Gastrocnemius medialis (tissue), 4 donors: ENCODE data around the gene TTN.
A peak's percentile ranks its signal among the peaks of the same experiment; 100 is the strongest.

ENCODE experiments used
- CTCF ChIP-seq, 5 experiments: fragments of 450-650 bp in 3 of 5; fragments of 200-600 bp in 2 of 5; sonication (generic) in 2 of 5; IDR thresholded peaks in 4 of 5; conservative IDR thresholded peaks in 1 of 5; 1 replicate in 4 of 5; 2 replicates in 1 of 5; pipeline ENCODE4 v1.5.1; 2016 to 2019; ENCODE audit warnings: antibody characterized with exemption in 5 of 5, mild to moderate bottlenecking in 3 of 5, moderate library complexity in 3 of 5
- POLR2A ChIP-seq, 2 donors: fragments of 450-650 bp; IDR thresholded peaks; one replicate each; pipeline ENCODE4 v1.6.1; 2017; ENCODE audit warnings: antibody characterized with exemption in 2 of 2, mild to moderate bottlenecking in 2 of 2, moderate library complexity in 2 of 2

GRCh38 chr2:178522950-178523595 lies 284.1 kb downstream of the TTN start:
- TF ChIP-seq POLR2A (IDR thresholded peaks at IDR 0.05) (peak in 1 of 2 donors; percentile 22), CTCF (IDR thresholded peaks at IDR 0.05 in 4 of 5, conservative IDR thresholded peaks at IDR 0.05 in 1 of 5) (peak; percentile 68 to 76 (median 74))
